NCI-H2107 (cell line): ENCODE data around the gene PPY.
"Not testable (repeated sequence)": the region's sequence is repeated elsewhere in the genome, so short reads cannot be mapped to it uniquely, and the experiment has no call there.

ENCODE experiments used
- DNase-seq: peaks from one replicate; lab custom pipeline; 2025; lab: John Stamatoyannopoulos, UW

Gene PPY

GRCh38 chr17:43962479-43962878 is 20.2 kb upstream of the PPY start:
- no peak for DNase-seq

GRCh38 chr17:43961954-43962353 is 19.7 kb upstream of the PPY start:
- DNase-seq = no peak

GRCh38 chr17:43961292-43961691 is 19.0 kb upstream of the PPY start:
- DNase-seq = not testable (repeated sequence)

- no peak for DNase-seq
Measured at GRCh38 chr17:43958748-43959352, 16.6 kb upstream of the PPY start.

- DNase-seq = no peak
Measured at GRCh38 chr17:43956222-43956621, 13.9 kb upstream of the PPY start.

GRCh38 chr17:43953746-43954145 is 11.5 kb upstream of the PPY start, which contains the start of gene PYY:
Gene PYY (minus strand): TSS chr17:43953940. CDS start chr17:43953483, 457 bp downstream.
- no peak for DNase-seq

DNA sequence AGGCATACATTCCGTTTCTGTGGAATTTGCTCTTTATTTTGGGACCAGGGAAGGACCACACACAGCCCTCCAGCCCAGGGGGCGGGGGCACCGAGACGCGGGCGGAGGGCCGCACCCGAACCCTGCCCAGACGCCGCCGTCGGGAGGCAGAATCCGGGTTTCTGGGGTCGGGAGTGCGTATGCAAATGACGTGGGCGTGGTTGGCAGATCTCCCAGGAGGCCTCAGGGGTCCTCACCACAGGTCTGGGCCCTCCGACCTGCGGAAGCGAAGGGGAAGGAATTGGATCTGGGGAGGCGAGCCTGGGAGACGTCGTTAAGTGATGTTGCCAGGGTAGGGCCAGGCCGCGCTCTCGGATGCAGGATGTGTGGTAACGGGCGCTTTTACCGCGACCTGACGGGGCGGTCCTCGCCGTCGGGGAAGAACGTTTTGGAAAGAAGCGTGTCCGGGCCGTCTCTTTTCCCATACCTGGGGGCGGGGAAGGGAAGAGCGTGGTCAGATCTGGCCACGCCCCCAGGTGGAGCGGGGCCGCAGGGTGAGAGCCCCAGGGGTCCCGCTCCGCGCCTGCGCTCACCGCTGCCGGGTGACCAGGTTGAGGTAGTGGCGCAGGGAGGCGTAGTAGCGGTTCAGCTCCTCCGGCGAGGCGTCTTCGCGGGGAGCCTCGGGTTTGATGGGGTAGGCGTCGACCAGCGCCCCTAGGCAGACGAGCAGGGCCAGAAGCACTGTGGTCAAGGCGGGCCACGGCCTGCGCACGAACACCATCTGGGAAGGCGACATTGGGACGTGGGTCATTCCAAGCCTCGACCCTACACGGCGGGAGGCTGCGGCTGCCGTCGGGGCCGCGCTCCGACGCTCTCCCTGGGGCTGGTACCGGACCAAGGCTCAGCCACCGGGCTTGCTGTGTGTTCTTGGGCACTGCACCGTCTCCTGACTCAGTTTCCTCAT is 10.7 kb upstream of the PPY start:
- no peak for DNase-seq

GRCh38 chr17:43952351-43952723 is 10.1 kb upstream of the PPY start:
- DNase-seq = no peak

GRCh38 chr17:43951750-43952149 is 9.5 kb upstream of the PPY start:
- no peak for DNase-seq

- no peak for DNase-seq
Measured at GRCh38 chr17:43950554-43950953, 8.3 kb upstream of the PPY start.

DNA sequence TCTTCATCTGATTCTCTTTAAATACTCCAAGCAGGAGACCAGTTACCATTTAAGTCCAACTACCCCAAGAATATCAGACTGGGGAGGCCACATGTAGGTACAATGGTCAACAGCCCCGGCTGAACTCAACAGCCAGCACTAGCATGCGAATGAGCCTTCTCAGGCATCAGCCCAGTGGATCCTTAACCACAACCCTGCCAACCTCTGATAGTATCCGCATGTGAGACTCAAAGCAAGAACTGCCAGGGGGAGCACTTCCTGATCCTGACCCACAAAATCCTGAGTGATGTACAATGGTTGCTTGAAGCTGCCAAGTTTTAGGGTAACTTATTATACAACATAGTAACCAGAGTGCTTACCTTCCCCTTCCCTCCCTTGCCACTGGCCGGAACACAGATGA is 7.5 kb upstream of the PPY start:
- no peak for DNase-seq

GRCh38 chr17:43946781-43947180 is 4.5 kb upstream of the PPY start:
- DNase-seq = no peak

DNA sequence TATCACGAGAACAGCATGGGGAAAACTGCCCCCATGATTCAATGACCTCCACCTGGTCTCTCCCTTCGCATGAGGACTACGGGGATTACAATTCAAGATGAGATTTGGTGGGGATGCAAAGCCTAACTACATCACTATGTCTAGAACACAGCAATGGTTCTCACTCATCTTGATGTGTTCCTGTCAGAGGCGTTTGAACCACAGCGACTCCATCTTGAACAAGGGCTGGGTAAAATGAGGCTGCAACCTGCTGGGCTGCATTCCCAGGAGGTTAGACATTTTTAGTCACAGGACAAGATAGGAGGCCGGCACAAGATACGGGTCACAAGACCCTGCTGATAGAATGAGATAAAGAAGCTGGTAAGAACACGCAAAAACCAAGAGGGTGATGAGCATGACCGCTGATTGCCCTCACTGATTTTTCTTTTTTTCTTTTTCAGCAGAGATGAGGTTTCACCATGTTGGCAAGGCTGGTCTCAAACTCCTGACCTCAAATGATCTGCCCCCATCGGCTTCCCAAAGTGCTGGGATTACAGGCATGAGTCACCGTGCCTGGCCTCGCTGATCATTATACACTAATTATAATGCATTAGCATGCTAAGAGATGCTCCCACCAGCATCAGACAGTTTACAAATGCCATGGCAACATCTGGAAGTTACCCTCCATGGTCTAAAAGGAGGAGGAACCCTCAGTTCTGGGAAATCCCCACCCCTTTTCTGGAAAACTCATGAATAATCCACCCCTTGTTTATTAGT is 3.0 kb upstream of the PPY start:
- DNase-seq = no peak

- DNase-seq = no peak
Measured at GRCh38 chr17:43940630-43941029, 1.6 kb downstream of the PPY start.

DNA sequence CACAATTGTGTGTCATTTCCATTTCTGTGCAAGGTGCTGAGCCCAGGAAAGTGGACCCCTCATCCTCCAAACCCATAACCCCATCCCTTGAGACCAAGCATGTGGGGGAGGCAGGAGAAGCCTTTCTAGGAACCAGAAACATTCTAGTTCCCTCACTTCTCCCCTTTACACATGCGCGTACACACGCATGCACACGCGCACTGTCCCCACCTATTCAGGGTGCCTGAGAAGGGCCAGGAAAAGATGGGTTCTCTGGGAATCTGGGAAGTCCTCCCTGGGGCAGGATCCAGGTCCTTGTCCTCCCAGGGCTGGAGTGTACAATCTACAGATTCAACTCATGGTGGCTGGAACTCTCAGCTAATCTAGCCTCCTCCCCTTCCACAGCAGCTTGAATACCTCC is 2.4 kb downstream of the PPY start:
- DNase-seq = no peak

GRCh38 chr17:43939452-43939851 is 2.8 kb downstream of the PPY start:
- not testable (repeated sequence) for DNase-seq

- DNase-seq = no peak
Measured at GRCh38 chr17:43938838-43939182, 3.5 kb downstream of the PPY start.

DNA sequence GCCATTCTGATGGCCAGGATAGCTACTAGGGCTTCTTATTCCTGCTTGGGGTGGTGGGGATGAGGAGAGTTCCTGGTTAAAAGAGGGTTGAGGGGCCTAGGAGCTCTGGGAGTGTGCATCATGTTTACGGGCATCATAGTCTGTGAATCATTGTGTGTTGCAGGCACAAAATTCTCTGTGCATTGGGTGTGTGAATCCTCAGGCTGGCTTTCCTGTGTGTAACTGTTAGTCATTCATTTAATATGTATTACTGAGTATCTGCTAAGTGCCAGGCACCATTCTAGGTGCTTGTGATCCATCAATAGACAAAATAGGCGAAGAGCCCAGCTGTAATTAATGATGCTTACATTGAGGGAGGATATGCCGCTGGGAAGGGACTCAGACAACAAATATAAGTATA is 5.8 kb downstream of the PPY start:
- DNase-seq = no peak

GRCh38 chr17:43935926-43936261 is 6.4 kb downstream of the PPY start:
- DNase-seq = no peak

- DNase-seq = no peak
Measured at GRCh38 chr17:43935204-43935925, 6.9 kb downstream of the PPY start.

DNA sequence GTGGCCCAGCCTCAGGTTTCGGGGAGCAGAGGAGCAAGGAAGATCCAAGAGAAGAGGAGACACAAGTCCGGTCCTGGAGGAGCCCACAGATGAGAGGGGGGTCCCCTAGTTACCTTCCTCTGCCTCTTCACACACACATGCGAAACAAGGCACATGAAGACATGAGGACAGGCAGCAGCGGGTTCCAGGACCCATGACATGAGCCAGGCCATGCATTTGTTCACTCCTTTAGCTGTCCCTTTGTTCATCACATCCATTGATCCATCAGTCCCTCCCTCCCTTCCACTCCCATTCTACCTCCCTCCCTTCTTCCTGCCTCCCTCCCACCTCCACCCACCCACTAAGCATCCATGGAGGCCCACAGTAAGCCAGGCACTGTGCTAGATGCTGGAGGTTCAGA is 9.4 kb downstream of the PPY start:
- DNase-seq = no peak

- no peak for DNase-seq
Measured at GRCh38 chr17:43932357-43932756, 9.9 kb downstream of the PPY start.
